ENCODE results near the gene HNRNPA2B1. TPM values are rescaled to one million over a fixed set of nuclear protein-coding genes. Genes with fewer than 3 reads are reported as not detected.
A peak's percentile ranks its signal among the peaks of the same experiment; 100 is the strongest.

HNRNPA2B1 gene
- total RNA-seq = 430 TPM
- long read RNA-seq, full-length matches to known transcripts = 328 of 423 reads
- long read RNA-seq, partial matches to known transcripts = 35 of 423 reads
- long read RNA-seq, other reads (novel, unspliced or antisense) = 60 of 423 reads

DNA sequence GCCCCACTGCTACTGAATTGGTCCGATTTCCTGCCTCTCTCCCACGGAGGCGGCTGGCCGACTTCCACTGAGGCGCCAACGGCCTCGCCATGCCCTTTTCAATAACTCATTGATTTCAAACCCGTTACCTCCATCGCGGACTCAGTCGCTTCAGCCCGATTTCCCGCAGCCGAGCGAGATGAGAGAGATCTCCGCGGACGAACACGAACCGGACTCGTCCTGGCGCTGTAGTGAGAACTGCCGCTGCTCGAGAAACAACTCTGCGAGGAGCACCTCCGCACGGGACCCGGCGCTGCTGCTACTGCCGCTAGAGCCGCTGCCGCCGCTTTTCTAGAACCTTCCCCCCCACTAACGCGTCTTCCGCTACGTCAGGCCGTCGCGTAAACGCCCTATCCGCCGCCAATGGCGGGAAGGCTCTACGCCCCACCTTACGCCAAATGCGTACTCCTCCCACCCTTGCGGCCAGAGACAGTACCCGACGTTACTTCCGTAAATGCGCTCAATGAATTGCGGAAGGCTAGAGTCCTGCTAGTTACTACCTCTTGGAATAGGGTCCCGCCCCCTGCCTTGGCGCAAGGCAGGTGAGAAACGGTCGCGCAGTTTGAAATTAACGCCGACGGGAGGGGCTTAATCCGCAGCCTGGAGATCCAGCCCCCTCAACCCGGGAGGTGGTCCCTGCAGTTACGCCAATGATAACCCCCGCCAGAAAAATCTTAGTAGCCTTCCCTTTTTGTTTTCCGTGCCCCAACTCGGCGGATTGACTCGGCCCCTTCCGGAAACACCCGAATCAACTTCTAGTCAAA is at the start of gene HNRNPA2B1:
HNRNPA2B1 (minus strand) TSS at position 303 of the 803 bp plus-strand sequence; CDS start at position 134, 169 bp downstream.
- DNase-seq = peak; percentile 96
- intact Hi-C loops (cut with micrococcal nuclease) = no loop called here
- ATAC-seq = peak; percentile 82

DNA sequence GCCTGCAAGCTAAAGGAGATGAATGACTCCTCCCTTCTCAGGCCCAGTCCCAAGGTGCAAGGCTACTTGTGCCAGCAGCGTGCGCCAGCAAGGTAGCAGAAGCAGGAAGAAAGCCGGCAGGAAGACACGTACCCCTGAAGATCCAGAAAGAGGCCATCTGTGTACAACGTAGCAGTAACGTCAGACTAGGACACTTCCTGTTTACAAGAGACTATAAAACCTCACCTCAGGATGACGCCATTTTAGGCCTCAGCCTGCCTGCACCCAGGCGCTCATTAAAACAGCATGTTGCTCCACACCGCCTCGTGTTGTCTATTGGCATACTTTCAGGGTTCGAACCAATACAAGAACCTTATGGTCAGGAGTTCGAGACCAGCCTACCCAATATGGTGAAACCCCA is 49.7 kb upstream of the HNRNPA2B1 start:
- ATAC-seq = no peak
- DNase-seq = no peak
- intact Hi-C loops (cut with micrococcal nuclease) = no loop called here

DNA sequence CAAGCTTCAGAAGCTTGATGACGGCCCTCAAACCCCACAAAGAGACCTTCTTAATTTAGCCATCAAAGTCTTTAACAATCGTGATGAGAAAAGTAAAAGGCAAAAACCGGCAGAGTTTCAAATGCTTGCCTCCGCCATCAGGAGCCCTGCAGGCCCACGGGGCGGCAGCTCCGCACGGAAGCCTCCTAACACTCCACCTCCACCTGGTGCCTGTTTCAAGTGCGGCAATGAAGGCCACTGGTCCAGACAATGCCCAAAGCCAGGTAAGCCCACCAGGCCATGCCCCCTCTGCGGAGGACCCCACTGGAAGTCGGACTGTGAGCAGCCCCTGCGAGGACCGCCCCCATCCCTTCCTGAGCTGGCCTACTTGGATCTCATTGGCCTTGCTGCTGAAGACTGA is 44.6 kb upstream of the HNRNPA2B1 start:
- ATAC-seq = no peak
- intact Hi-C loops (cut with micrococcal nuclease) = no loop called here

GRCh38 chr7:26238032-26238431 is 37.5 kb upstream of the HNRNPA2B1 start:
- ATAC-seq = no peak
- no peak for DNase-seq
- intact Hi-C loops (cut with micrococcal nuclease) = no loop called here

More for the DNA sequence above, 44.6 kb upstream of the HNRNPA2B1 start:
- DNase-seq = no peak

DNA sequence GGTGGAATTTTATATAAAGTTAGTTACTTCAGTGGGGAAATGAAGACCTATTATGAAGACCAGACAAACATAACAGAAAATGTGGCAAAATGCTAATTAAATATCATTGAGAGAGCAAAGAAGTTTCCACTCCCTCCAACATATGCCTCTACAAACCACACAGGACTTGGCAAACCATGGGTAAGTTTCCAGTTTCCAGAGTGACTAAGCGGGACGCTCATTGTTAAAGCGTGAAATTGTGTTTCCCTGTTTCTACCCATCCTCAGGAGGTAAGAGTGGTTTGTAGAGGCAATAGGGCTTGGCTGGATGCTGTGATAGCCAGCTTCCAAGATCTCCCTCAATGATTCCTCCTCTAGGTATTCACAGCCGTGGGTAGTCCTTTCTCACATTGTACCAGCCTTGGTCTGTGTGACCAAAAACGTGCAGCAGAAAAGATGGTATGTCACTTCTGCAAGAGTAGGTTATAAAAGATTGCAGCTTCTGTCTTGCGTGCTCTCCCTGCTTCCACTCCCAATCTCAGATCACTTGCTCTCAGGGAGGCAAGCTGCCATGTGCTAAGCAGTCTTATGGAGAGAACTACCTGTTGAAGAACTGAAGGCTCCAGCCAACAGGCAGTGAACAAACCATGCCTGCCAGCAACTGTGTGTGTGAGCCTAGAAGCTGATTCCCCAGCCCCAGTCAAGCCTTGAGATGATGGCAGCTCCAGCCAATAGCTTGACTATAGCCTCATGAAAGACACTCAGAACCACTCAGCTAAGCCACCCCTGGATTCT is 36.7 kb upstream of the HNRNPA2B1 start:
- no peak for ATAC-seq
- intact Hi-C loops (cut with micrococcal nuclease) = no loop called here

GRCh38 chr7:26233902-26234511 is 33.5 kb upstream of the HNRNPA2B1 start:
- no peak for ATAC-seq
- DNase-seq = no peak
- intact Hi-C loops (cut with micrococcal nuclease) = no loop called here

More for the DNA sequence above, 36.7 kb upstream of the HNRNPA2B1 start:
- DNase-seq = no peak

GRCh38 chr7:26227987-26228386 is 27.4 kb upstream of the HNRNPA2B1 start:
- DNase-seq (no peak), ATAC-seq (no peak)
- intact Hi-C loops (cut with micrococcal nuclease) = no loop called here

DNA sequence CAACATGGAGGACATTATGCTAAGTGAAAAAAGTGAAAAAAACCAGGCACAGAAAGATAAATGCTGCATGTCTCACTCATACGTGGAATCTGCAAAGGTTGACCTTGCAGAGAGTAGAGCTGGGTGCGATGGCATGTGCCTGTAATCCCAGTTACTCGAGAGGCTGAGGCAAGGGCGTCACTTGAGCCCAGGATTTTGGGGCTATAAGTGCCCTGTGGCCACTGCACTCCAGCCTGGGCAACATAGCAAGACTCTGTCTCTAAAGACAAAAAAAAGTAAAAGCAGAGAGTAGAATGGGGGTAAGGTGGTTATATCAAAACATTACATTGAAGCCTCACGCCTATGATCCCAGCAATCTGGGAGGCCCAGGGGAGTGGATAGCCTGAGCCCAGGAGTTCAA is 23.8 kb upstream of the HNRNPA2B1 start:
- ATAC-seq (no peak), DNase-seq (no peak)
- intact Hi-C loops (cut with micrococcal nuclease) = no loop called here

DNA sequence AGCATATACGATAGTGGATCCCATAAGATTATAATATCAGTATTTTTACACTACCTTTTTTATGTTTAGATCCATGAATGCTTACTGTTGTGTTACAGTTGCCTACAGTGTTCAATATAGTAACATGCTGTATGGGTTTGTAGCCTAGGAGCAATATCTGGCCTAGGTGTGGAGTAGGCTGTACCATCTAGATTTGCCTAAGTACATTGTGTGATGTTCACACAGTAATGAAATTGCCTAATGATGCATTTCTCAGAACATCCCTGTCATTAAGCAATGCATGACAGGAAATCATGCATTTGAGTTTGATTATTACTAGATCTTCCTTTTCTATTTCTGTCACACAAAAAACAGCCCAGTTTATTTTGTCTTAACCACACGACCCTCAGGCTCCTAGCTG is 15.5 kb upstream of the HNRNPA2B1 start:
- intact Hi-C loops (cut with micrococcal nuclease) = no loop called here
- ATAC-seq = no peak

DNA sequence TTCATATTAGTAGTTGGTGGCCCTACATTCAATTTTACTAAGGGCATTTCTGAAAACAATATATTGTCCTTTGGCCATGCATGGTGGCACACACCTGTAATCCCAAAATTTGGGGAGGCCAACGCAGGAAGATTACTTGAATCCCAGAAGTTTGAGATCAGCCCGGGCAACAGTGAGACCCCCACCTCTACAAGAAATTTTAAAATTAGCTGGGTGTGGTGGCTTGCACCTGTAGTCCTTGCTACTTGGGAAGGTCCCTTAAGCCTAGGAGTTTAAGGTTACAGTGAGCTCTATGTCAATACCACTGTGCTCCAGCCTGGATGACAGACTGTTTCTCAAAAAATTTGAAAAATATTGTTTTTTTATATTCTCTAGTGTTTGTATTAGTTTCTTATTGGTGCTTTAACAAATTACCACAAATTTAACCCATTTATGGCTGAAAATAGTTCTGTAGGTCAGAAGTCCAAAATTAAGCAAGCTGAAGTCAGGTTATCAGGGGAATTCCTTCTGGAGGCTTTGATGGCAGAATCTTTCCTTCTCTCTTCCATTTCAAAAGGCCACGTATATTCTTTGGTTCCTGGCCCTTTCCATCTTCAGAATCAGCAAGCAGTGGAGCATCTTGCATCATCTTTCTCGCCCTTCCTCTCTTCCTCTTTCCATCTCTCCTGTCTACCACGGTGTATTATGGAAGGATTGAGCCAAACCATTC is 13.4 kb upstream of the HNRNPA2B1 start:
- ATAC-seq = no peak
- DNase-seq = no peak
- intact Hi-C loops (cut with micrococcal nuclease) = no loop called here

More for the DNA sequence above, 15.5 kb upstream of the HNRNPA2B1 start:
- no peak for DNase-seq

- intact Hi-C loops (cut with micrococcal nuclease) = no loop called here
- DNase-seq (no peak), ATAC-seq (no peak)
These were observed 12.6 kb upstream of the HNRNPA2B1 start for GRCh38 chr7:26212921-26213718.

DNA sequence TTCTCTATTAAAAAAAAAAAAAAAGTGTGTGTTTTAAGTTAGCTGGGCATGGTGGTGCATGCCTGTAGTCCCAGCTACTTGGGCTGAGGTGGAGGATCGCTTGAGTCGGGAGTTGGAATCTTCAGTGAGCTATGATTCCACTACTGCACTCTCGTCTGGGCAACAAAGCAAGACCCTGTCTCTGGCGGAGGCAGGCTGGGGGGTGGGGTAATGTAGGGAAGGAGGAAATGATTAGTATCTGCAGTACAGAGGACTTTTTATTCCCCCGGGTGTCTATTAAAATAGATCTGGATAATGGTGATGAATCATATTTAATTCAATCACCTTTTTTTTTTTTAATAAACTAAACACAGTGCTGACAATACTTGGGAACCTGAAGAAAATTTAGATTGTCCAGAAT is 7.5 kb upstream of the HNRNPA2B1 start:
- DNase-seq (no peak), ATAC-seq (no peak)
- intact Hi-C loops (cut with micrococcal nuclease) = no loop called here

- DNase-seq = no peak
- no peak for ATAC-seq
- intact Hi-C loops (cut with micrococcal nuclease) = no loop called here
These were observed 2.5 kb upstream of the HNRNPA2B1 start for GRCh38 chr7:26203016-26203415.

- DNase-seq (peak; percentile 71), ATAC-seq (peak; percentile 21)
- intact Hi-C loops (cut with micrococcal nuclease) = no loop called here
These were observed 1.8 kb upstream of the HNRNPA2B1 start for GRCh38 chr7:26202019-26202990.

DNA sequence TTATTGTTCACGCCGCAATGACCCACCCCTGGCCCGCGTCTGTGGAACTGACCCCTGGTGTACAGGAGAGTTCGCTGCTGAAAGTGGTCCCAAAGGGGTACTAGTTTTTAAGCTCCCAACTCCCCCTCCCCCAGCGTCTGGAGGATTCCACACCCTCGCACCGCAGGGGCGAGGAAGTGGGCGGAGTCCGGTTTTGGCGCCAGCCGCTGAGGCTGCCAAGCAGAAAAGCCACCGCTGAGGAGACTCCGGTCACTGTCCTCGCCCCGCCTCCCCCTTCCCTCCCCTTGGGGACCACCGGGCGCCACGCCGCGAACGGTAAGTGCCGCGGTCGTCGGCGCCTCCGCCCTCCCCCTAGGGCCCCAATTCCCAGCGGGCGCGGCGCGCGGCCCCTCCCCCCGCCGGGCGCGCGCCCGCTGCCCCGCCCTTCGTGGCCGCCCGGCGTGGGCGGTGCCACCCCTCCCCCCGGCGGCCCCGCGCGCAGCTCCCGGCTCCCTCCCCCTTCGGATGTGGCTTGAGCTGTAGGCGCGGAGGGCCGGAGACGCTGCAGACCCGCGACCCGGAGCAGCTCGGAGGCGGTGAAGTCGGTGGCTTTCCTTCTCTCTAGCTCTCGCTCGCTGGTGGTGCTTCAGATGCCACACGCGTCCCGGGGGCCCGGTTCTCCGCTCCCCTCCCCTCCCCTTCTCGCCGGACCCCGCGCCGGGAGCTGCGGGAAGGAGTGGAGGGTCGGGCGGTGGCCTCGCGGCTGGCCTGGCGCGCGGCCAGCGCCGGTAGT is 887 bp upstream of the HNRNPA2B1 start, which contains the start of gene CBX3:
CBX3 (plus strand) TSS at position 499 of the 772 bp plus-strand sequence. CDS start 1,254 bp downstream, outside the sequence.
- intact Hi-C loops (cut with micrococcal nuclease) = no loop called here
- ATAC-seq (peak; percentile 78), DNase-seq (peak; percentile 93)

DNA sequence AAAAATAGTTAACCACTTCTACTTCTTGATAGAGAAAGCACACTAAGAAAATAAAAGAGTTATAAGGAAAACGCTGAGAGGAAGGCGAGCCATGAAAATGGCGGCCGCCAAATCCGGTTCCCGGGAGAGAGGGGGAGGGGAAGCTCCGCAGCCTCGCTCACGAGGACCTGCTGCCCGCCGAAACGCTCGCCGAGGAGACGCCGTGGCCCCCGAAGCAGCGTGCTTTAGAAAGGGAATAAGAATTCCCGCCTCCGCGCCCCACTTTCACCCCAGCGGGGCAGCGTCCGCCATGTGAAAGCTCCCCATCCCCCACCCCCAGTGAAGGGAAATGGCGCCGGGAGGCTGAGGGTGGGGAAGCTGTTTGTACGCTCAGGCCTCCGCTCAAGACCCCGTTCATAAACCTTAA is 505 bp downstream of the HNRNPA2B1 start:
- DNase-seq (peak; percentile 79), ATAC-seq (peak; percentile 34)
- intact Hi-C loops (cut with micrococcal nuclease) = no loop called here
